ENCODE data around the gene TCF12.

The TCF12 gene

DNA sequence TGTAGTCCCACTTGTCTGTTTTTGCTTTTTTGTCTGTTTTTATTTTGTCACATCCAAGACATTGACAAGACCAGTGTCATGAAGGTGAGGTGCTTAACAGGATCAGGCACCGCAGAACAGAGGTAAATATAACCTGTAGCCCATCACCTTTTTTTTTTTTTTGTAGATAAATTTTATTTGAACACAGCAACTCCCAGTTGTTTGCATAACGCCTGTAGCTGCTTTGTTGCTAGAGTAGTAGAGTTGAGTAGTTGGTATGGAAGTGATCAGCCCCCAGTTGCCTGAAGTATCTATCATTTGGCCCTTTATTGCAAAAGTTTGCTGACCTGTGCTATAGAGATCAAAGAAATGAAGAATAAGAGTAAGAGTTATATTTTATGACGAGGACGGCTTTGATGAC is 135.0 kb downstream of the TCF12 start:
- DNase-seq (ENCODE audit: low spot score), result no peak

DNA sequence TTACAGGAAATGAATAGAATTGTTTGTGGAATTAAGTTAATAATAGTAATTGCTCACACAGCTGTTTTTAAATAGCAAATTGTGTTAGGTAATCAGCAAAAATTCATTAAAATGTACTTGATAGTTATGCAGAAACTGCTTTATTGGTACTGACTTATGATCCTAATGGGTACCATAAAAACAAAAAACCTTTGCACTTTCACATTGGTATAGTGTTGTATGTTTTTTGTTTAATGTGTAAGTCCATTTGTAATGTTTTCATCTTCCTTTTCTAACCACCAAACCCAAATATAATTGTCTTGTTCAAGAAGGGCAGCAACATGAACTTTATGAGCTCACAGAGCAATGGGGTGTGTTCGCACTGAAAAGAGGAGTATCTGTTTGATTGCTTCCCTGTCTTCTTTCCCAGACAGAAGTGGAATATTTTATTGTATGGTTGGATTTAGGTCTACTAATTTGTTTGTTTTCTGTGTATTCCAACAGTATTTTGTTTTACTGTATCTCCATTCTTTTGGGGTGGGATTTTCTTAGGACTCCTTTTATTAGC is 135.8 kb downstream of the TCF12 start:
- DNase-seq (ENCODE audit: low spot score), result no peak

- no peak for DNase-seq (ENCODE audit: low spot score)
Observed at GRCh38 chr15:57056357-57056756, 137.9 kb downstream of the TCF12 start.

GRCh38 chr15:57057134-57057930 is 138.9 kb downstream of the TCF12 start:
- DNase-seq (ENCODE audit: low spot score), result no peak

- DNase-seq (ENCODE audit: low spot score), result no peak
Observed at GRCh38 chr15:57059026-57059660, 140.7 kb downstream of the TCF12 start.

DNA sequence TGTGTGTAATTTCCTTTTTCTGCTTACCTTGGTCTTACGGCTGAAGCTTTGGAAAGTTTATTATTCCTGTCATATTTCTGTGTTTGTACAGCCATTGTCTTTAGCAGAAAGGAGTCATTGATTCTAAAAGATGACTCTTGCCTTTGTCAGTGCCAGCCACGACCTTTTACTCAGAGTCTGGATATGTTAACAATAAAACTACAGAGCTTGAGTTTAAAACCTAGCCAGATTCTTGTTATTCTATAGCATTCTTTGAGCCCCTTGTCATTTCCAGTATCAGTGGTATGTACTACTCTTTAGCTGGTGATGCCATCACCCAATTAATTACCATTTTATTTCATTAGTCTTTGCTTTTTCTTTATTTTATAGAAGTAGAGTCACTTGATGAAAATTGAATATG is 142.4 kb downstream of the TCF12 start:
- peak; percentile 26 for DNase-seq (ENCODE audit: low spot score)

DNA sequence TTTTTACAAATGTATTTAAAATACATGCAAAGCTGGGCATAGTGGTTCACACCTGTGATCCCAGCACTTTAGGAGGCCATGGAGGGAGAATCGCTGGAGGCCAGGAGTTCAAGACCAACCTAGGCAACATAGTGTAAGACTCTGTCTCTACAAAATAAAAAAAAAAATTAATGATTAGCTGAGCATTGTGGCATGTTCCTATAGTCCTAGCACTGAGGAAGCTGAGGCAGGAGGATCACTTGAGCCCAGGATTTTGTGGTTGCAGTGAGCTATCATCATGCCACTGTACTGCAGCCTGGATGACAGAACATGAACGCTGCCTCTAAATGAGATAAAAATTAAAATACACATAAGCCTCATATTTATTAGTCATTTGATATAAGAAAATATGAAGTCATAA is 142.8 kb downstream of the TCF12 start:
- no peak for DNase-seq (ENCODE audit: low spot score)

- DNase-seq (ENCODE audit: low spot score), result no peak
Observed at GRCh38 chr15:57061696-57062095, 143.3 kb downstream of the TCF12 start.

DNA sequence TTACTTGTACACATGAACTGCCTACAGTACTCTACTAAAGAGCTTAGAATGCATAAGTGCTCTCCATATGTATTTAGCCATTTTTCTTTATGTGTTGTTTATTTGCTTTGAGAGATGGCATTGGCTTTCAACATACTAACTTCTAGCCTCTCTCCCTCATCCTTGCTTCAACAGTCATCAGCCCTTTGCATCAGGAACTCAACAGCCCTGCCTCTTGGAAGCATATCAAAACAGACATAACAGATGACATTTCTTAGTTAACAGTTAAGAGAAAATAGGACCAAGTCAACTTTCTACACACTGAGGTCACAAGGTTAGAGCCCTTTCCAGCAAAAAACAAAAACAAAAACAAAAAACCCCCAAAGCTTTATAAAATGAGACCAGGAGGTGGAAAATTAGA is 145.6 kb downstream of the TCF12 start:
- DNase-seq (ENCODE audit: low spot score), result no peak

DNA sequence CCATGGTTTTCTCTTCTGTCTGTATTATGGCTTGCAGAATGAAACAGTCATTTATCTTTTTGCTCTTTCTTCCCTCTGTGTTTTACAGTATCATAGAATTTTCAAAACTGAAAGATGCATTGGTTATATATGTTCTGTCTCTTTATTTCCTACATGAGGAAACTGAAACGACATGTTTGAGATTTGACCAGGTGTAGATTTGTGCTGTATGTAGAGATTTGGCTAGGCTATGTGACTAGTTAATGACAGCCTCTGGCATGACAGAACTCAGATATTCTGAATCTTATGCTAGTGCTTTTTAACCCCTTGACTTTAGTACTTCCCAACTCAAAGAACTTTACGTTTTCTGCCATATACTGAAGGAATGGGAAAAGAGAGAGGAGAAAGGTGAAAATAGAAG is 151.0 kb downstream of the TCF12 start:
- no peak for DNase-seq (ENCODE audit: low spot score)

- DNase-seq (ENCODE audit: low spot score), result no peak
Observed at GRCh38 chr15:57070674-57071073, 152.2 kb downstream of the TCF12 start.

GRCh38 chr15:57079446-57079845 is 161.0 kb downstream of the TCF12 start:
- DNase-seq (ENCODE audit: low spot score), result no peak

DNA sequence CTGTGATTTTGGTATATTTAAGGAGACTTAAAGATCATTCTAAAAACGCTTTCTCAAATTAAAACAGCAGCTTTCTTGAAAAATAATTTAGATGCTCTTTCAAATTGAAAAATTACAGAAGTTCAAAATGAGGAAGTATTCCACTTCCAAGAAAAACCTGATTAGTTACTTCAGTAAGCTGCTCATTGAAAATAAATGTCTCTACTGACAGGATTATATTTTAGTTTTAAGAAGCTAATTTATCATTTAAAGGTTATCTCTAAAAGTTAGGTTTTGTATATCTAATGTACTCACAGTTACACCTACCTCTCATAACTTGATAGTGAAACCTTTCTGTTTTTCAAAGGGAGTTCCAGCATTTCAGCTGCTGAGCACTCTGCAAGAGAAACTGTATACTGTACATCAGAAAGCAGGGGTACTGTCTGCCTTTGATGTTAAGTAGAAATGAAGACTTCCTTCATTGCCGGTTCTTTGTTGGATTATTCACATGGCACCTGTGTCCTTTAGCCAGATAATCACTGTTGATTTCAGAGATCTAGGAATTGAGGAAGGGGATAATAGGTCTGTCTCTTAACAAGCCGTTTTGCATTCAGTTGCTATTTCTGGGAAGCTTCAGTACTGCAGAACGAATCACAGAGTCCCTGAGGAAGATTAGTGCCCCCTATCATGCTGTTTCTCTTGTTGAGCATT is 161.6 kb downstream of the TCF12 start:
- DNase-seq (ENCODE audit: low spot score), result no peak

GRCh38 chr15:57082054-57082728 is 163.7 kb downstream of the TCF12 start:
- DNase-seq (ENCODE audit: low spot score), result peak; percentile 9

- DNase-seq (ENCODE audit: low spot score), result no peak
Observed at GRCh38 chr15:57084192-57084591, 165.7 kb downstream of the TCF12 start.

GRCh38 chr15:57085267-57085666 is 166.8 kb downstream of the TCF12 start:
- no peak for DNase-seq (ENCODE audit: low spot score)

GRCh38 chr15:57086857-57087427 is 168.5 kb downstream of the TCF12 start:
- no peak for DNase-seq (ENCODE audit: low spot score)

DNA sequence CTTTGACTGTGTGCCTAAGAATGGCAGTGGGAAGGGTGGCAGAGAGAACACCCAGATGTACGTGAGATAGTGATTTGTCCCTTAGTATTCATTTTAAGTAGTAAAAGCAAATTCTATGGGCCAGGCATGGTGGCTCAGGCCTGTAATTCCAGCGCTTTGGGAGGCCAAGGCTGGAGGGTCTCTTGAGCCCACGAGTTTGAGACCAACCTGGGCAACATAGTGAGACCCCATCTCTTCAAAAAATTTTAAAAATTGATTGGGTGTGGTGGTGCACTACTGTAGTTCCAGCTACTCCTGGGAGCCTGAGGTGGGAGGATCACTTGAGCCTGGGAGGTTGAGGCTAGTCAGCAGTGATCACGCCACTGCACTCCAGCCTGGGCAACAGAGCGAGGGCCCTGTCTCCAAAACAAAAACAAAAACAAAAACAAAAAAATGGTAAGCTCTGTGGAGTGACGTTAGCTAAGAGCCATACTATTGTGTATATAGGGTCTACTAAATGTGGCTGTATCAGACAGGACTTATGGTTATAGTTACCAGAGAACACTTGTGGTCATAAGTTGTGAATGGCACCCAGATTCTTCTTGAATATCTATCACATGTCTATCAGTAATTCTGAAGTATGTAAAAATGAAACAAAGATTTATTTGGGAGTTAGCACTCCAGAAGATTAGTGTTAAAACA is 171.5 kb downstream of the TCF12 start:
- no peak for DNase-seq (ENCODE audit: low spot score)

- no peak for DNase-seq (ENCODE audit: low spot score)
Observed at GRCh38 chr15:57090496-57090859, 172.0 kb downstream of the TCF12 start.

GRCh38 chr15:57091636-57092035 is 173.2 kb downstream of the TCF12 start:
- DNase-seq (ENCODE audit: low spot score), result no peak

DNA sequence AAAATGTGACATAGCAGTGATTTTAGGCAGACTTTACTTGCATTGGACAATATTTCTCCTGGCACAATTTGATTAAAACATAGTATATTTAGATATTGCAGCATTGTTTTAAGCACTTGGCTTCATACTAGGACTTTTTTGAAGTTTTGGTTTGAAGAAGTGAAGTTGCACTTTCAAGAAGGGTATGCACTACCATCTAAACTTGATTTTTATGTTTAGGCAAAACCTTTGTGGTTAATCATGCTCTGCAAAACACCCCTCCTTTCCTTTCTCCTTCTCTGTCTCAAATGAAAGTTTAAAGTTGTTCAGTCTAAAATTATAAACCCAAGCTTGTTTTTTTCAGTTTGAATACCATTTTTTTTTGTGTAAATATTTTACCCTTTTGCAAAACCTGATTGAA is 173.8 kb downstream of the TCF12 start:
- no peak for DNase-seq (ENCODE audit: low spot score)
